Femur (tissue), 1 donor: ENCODE results near the gene NOSTRIN.
"Not testable (repeated sequence)": the region's sequence is repeated elsewhere in the genome, so short reads cannot be mapped to it uniquely, and the experiment has no call there.

Experiments
- DNase-seq: peaks from one replicate; pipeline ENCODE4 v3.0.0-alpha.2; 2017

The NOSTRIN gene

DNA sequence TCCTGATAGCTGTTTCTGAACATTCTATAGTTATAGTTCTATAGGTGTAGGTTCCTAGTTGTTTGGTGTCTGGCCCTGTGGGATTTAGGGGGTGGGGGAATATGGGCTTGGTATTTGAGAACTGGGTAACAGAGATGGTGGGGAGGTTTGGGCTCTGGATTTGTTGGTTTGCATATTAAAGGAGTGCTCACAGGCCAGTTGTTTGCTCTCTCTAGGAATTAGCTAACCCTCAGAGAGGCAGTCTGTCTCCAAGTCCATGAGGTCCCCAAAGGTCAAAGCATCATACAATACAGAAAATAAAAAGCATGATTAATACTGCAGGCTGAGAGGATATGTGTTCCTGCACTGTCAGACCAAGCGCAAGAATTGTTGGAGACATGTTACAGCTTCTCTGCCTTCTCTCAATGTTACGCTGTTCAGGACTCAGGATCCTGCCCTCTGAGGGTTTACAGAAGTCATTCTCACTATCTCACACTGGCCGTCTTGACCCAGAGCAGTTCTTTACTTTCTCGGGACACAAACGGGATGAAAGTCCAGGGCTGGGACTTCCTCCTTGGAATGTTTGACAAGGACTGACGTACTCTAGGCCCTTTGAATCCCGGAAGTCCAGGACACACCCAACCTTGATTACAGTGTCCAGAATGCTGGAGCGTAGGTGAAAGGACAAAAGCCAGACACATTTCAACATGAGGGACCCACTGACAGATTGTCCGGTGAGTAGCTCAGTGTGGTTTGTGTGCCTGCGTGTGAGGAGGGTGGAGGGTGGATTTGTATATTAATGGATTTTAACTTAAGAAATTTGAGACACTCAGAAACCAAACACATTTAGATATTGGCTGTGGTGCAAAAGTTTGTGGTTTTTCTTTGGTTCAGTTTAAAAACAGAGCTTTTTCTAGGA is at the start of gene NOSTRIN:
NOSTRIN (plus strand) TSS at position 677 of the 898 bp plus-strand sequence; CDS start at position 687, 10 bp downstream.
- DNase-seq, result peak; percentile 61

DNA sequence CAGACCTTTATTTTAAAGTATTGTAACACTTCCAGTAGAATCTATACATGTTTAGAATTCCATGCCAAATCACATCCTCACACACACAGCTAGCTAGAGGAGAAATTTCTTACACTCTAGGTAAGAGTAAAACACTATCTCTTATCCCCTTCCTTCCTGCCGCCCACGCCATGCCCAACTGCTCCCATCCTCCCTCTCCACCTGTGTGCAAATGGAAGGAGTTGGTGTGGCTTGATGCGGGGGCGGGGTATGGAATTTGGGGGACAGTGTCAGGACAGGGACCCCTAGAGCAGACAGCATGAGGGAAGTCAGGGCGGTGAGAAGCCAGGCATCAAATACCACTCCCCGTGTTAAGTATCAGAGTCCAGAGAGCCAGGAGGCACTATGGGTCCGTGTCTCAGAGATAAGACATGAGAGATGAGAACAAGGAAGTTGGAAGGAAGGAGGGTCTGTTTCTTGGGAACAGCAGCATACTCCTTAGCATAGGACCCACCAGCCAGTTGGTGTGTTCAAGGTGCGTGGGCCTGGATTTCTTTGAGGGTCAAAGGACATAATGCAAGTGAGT is 48.6 kb upstream of the NOSTRIN start:
- no peak for DNase-seq

DNA sequence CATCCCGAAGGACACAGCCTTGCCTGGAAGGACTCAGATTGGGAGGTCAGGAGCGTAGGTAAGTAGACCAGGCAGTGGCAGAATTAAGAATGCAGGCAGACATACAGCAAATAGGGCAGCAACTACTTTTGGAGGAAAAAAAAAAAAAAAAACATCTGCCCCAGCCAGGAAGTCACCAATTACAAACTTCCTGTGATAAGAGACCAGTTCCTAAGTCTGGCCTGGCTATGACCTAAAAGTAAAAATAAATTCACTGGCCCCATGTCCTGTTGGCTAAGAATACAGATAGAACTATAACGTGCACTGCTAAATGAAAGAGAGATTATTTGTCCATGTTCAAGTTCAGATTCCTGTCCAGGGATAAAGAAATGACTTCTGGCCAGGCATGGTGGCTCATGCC is 45.2 kb upstream of the NOSTRIN start:
- DNase-seq, result no peak

DNA sequence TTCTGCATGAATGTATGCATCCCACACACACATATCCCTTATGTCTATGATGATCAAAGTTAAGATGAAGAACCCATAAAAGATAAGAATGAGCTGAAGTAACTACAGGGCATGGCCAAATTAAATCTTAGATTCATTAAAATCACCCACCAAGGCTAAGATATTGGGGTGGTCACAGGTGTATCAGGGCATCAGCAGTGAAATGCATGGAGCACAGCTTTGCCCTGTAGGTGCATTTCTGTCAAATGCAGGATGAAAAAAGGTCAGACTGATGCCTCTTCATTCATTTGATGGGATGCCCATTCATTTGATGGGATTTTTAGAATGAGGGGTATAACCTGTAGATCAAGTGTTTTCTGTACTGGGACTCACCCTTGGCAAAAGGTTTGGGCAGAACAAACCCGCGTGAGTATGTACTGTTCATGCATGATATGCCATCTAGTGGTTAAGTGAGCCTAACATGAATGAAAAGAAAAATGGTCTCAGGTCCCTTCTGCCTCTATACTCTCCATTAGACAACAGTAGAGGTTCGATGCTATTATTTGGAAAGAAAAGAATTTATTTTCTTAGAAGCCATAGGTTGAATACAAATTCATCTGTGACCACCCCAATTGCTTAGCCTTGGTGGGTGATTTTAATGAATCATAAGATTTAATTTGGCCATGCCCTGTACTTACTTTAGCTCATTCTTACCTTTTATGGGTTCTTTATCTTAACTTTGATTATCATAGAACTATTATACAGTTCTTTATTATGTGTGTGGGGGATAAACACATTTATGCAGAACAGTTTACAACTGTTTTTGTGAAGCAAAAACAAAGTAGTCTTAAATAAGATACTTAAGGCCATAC is 43.2 kb upstream of the NOSTRIN start:
- no peak for DNase-seq

- no peak for DNase-seq
Measured at GRCh38 chr2:168765401-168765800, 37.0 kb upstream of the NOSTRIN start.

DNA sequence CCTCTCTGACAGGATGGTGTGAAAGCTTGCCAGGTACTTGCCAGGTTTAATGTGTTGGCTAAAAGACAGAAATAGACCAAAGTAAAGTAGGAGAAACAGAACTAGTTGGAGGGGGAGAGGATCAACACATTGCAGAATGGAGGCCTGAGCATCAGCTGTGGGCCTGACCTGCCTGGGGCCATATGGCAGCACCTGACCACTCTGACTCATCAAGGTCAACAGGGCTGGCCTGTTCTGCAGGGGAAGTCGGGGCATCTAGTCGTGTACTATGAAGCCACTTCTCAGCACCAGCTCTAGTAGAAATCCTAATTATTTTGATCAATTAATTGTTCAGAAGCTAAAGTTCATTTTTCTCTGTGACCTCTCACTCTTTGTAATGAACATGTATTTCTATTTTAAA is 35.8 kb upstream of the NOSTRIN start:
- DNase-seq, result no peak

DNA sequence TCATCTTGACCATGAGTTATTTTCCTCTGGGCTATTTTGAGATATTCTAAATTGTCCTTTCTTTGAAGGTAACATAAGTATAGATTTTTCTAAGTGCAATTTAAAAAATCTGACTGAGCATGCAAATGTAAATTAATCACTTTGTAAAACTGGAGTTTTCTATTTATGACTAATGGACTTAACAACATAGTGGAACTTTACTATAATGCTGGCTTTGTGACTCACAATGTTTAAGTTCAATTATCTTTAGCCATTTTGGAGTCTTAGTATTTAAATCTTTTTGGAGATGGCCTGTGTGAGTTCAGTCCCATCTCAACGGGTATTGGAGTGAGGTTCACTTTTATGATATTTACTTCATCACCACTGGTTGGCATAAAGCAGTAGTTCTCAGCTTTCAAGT is 35.2 kb upstream of the NOSTRIN start:
- DNase-seq, result no peak

- not testable (repeated sequence) for DNase-seq
Measured at GRCh38 chr2:168768357-168768756, 34.1 kb upstream of the NOSTRIN start.

GRCh38 chr2:168770796-168771195 is 31.6 kb upstream of the NOSTRIN start:
- DNase-seq, result no peak

GRCh38 chr2:168772704-168773103 is 29.7 kb upstream of the NOSTRIN start:
- no peak for DNase-seq

DNA sequence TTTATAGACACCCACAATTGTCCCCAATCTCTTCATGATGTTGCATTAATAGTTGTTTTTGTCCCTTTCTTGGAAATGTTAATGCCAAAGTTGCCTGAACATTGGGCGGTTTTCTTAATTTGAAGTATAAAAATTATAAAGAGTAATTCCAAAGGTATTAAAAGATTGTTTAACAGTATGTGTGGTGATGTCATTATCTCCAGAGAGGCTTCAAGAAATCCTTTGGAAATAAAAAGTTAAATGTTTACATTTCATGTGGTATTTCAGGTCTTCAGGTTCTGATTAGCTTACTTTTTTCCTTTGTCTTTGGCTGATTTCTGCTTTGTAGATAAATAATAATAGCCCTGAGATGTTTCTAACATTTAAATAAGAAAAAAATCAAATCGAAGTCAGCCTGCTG is 29.3 kb upstream of the NOSTRIN start:
- no peak for DNase-seq

DNA sequence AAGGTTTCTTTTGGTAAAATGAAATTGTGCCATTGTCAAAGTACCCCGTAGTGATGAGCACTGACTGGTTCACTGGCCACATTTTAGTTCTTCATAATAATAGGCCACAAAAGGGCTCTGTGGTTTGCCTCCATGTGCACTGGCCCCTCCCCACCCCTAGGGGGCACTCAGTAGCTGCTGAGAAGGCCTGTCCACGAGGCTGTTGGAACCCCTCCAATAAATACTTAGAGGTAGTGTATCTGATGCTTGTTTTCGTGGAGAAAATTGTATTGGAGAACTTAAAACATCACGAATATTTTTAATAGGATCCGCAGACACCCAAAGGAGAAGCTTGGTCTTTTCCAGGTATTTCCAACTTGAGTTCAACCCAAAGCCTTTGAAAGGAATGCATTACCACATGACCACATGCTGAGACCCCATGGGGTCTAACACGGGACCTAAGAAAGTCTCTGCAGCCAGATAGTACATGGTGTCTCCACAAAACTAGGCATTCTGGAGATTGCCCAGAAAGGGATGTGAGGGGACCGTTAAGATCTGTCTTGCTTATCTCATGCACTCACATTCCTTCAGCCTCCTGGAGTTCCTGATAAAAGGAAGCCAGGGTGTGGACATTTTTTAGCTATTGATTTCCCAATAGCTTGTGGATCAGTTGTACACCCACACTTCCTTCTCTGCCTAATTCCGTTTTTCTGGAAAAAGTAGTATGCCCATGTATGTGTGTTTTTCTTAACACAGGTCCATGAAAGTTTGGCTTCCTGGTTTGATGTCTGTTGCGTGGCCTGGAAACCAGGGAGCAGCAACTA is 28.5 kb upstream of the NOSTRIN start:
- peak; percentile 29 for DNase-seq

GRCh38 chr2:168775837-168776236 is 26.6 kb upstream of the NOSTRIN start:
- no peak for DNase-seq

GRCh38 chr2:168780669-168781071 is 21.8 kb upstream of the NOSTRIN start:
- no peak for DNase-seq

DNA sequence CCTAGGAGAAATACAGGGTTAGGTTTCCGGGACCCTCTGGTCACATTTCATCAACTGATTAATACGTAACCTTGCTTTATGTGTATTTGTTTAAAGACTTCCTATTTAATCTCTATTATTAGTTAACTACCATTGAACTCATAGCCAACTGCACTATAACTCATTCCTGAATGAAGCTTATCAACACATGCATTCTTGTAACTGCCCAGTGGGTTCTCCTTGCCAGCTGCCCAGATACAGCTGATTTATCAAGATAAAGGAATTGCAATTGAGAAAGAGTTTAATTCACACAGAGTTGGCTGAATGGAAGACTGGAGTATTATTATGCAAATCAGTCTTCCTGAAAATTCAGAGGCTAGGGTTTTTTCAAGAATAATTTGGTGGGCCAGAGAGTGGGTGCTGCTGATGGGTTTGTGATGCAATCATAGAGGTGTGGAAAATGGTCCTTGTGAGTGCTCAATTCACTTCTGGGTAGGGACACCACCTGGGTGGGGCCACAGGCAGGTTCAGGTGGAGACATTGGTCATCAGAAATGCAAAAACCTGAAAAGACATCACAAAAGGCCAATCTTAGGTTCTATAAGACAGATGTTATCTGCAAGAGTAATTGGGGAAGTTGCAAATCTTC is 21.1 kb upstream of the NOSTRIN start:
- DNase-seq, result no peak

DNA sequence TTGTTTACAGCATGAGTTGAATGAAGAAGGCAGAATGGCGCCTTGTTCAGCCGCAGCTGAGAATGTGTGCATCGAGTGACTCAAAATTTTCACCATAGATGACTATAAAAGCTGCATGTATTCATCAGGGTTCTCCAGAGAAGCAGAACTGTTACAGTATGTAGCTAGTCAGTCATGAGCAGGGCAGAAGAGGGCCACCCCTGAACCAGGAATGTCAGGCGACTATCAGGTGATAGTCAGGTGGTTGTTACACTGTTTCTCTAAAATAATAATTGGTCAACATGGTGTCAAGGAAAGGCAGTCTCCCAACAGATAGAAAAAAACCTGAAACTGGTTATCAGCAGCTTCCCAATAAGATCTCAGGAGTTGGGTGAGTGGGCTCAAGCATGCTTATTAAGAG is 20.2 kb upstream of the NOSTRIN start:
- no peak for DNase-seq

DNA sequence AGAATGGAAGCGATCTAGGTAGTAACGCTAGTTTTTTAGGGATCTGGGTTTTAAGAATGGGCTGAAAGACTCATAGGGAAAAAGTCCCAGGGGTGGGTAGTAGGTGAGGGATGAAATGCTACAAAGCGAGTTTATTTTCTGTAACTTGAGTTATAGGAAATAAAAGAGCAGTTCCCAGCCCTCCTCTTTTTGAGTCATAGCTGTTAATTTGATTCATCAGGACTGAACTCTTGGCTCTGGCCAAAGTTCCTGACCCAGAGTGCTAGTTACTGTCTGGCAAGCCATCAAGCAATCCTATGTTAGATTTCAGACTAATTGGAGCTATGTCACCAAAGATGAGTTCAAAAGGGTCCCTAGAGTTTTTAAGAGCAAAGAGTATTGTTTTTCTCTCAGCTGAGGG is 17.4 kb upstream of the NOSTRIN start:
- DNase-seq, result no peak

GRCh38 chr2:168787098-168787781 is 15.2 kb upstream of the NOSTRIN start:
- no peak for DNase-seq

GRCh38 chr2:168787782-168788376 is 14.6 kb upstream of the NOSTRIN start:
- DNase-seq, result no peak

DNA sequence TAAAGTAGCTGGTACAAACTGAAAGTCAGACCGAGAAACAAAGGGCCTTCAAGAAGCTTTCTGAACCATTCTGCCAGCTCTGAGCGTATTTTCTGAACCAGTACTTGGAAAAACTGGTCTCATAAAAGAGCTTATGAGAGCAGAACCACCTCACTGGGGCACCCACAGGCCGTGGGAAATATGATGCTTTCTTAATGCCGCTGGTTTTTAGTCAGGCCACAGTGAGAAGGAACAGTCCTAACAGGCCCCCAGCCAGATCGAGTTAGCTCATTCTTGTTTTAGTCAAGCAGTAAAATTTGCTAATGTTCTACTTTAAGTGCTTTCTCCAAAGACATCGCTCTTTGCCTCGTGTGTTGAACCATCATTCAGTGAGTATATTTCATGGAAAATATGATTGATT is 12.7 kb upstream of the NOSTRIN start:
- no peak for DNase-seq
